Neural progenitor cell (in vitro differentiated cells): Measurements from ENCODE around the gene MIPEP. TPM values are rescaled to one million over a fixed set of nuclear protein-coding genes. Genes with fewer than 3 reads are reported as not detected.

Experiments used
- DNase-seq: peaks from one replicate; pipeline ENCODE4 v3.0.0-alpha.2; 2016; ENCODE audit warnings: low spot score
- H2AFZ ChIP-seq: fragments of 200-600 bp; sonication (generic); replicated peaks from 2 replicates; pipeline ENCODE4 v1.6.1; 2016; ENCODE audit warnings: antibody characterized with exemption
- H3F3A ChIP-seq: fragments of 200-600 bp; sonication (generic); 2 replicates; pipeline ENCODE4 v1.6.1; 2016; ENCODE audit warnings: antibody characterized with exemption, low read depth
- H3K27ac ChIP-seq: fragments of 200-600 bp; sonication (generic); 2 replicates; pipeline ENCODE4 v1.5.1; 2016; ENCODE audit warnings: mild to moderate bottlenecking
- H3K27me3 ChIP-seq: fragments of 200-600 bp; sonication (generic); 2 replicates; pipeline ENCODE4 v1.6.1; 2016; ENCODE audit warnings: mild to moderate bottlenecking, moderate library complexity
- H3K36me3 ChIP-seq: fragments of 200-600 bp; sonication (generic); 2 replicates; pipeline ENCODE4 v1.5.1; 2016
- H3K4me1 ChIP-seq: fragments of 200-600 bp; sonication (generic); 2 replicates; pipeline ENCODE4 v1.6.1; 2016; ENCODE audit warnings: mixed run types
- H3K4me2 ChIP-seq: fragments of 200-600 bp; sonication (generic); 2 replicates; pipeline ENCODE4 v1.6.1; 2016
- H3K4me3 ChIP-seq: fragments of 200-600 bp; sonication (generic); 2 replicates; pipeline ENCODE4 v1.5.1; 2016
- H3K79me2 ChIP-seq: fragments of 200-600 bp; sonication (generic); 2 replicates; pipeline ENCODE4 v1.6.1; 2016; ENCODE audit warnings: low read depth
- H3K9ac ChIP-seq: fragments of 200-600 bp; sonication (generic); 2 replicates; pipeline ENCODE4 v1.6.1; 2016
- H3K9me3 ChIP-seq: fragments of 200-600 bp; sonication (generic); 2 replicates; pipeline ENCODE4 v1.5.1; 2016; ENCODE audit warnings: low read depth
- H4K20me1 ChIP-seq: fragments of 200-600 bp; sonication (generic); 2 replicates; pipeline ENCODE4 v1.6.1; 2016; ENCODE audit warnings: low read depth
- H3K27ac Mint-ChIP-seq: 3 replicates; pipeline ENCODE4 v1.8.0; 2021; ENCODE audit warnings: mixed read lengths
- H3K27me3 Mint-ChIP-seq: 2 replicates; pipeline ENCODE4 v1.8.0; 2022; ENCODE audit warnings: low read depth, mild to moderate bottlenecking, inconsistent platforms, moderate library complexity, mixed read lengths; ENCODE audit not compliant: insufficient read depth
- H3K36me3 Mint-ChIP-seq: 3 replicates; pipeline ENCODE4 v1.8.0; 2021; ENCODE audit warnings: mixed read lengths
- H3K4me1 Mint-ChIP-seq: 3 replicates; pipeline ENCODE4 v1.8.0; 2021; ENCODE audit warnings: mixed read lengths
- H3K4me3 Mint-ChIP-seq: 3 replicates; pipeline ENCODE4 v1.8.0; 2021; ENCODE audit warnings: mild to moderate bottlenecking, moderate library complexity, mixed read lengths
- H3K9me3 Mint-ChIP-seq: 3 replicates; pipeline ENCODE4 v1.8.0; 2020; ENCODE audit warnings: mixed read lengths
- EZH2 ChIP-seq: fragments of 200-600 bp; sonication (generic); IDR thresholded peaks from 2 replicates; pipeline ENCODE4 v1.6.1; 2017; ENCODE audit warnings: antibody characterized with exemption, mild to moderate bottlenecking, moderate library complexity
- EZH2phosphoT487 ChIP-seq: fragments of 200-600 bp; sonication (generic); IDR thresholded peaks from 2 replicates; pipeline ENCODE4 v1.6.1; 2017; ENCODE audit warnings: antibody characterized with exemption
- total RNA-seq: library from RNA; depleted of rRNA; stranded (reverse); fragments of >200 nt; gene quantifications from 2 replicates; pipeline ENCODE4 v1.2.3, GENCODE V29; 2015; ENCODE audit warnings: low replicate concordance
- TF ChIP-seq, protein P1 (sequence below): fragments of 200-600 bp; sonication (generic); IDR thresholded peaks from 2 replicates; pipeline ENCODE4 v1.5.1; 2017; ENCODE audit warnings: antibody characterized with exemption, mild to moderate bottlenecking

Gene MIPEP
- total RNA-seq, 1 donor from 2014 or later: 22.8 TPM

DNA sequence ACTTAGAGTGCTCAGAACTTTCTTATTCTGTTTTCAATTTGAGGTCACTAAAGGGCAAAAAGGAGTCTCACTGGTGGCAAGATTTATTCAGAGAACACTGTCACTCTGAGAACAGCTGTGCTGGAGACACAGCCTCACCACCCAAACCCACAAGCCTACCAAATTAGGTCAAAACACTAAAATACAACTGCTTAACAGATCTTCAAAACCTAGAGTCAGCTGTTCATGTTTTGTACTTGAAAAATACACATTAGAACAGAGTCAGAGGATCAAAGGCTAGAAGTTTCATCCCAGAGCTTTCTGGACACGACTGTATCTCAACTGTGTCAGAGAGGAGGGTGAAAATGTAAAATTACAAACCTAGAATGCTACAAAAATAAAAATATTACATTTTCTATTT is 89.3 kb downstream of the MIPEP start:
- H3K36me3 ChIP-seq: no peaks in the 10 kb centered on the region
- no peaks in the 10 kb centered on the region for H4K20me1 ChIP-seq
- no peak for DNase-seq
- Mint-ChIP-seq H3K27me3 (no peaks in the 10 kb centered on the region), H3K4me3 (no peak overlapping the region), H3K36me3 (peaks cover 19% of the 10 kb centered on the region), H3K4me1 (no peaks in the 10 kb centered on the region), H3K9me3 (peaks cover 12% of the 10 kb centered on the region), H3K27ac (no peak overlapping the region)
- no peaks in the 10 kb centered on the region for H3K79me2 ChIP-seq
- H3F3A ChIP-seq: no peaks in the 10 kb centered on the region
- H3K9ac ChIP-seq: no peak overlapping the region
- no peak overlapping the region for H3K4me3 ChIP-seq
- H3K27me3 ChIP-seq: no peaks in the 10 kb centered on the region
- no peaks in the 10 kb centered on the region for H3K4me1 ChIP-seq
- TF ChIP-seq EZH2phosphoT487 (no peak), EZH2 (no peak)
- TF ChIP-seq, protein P1, sequence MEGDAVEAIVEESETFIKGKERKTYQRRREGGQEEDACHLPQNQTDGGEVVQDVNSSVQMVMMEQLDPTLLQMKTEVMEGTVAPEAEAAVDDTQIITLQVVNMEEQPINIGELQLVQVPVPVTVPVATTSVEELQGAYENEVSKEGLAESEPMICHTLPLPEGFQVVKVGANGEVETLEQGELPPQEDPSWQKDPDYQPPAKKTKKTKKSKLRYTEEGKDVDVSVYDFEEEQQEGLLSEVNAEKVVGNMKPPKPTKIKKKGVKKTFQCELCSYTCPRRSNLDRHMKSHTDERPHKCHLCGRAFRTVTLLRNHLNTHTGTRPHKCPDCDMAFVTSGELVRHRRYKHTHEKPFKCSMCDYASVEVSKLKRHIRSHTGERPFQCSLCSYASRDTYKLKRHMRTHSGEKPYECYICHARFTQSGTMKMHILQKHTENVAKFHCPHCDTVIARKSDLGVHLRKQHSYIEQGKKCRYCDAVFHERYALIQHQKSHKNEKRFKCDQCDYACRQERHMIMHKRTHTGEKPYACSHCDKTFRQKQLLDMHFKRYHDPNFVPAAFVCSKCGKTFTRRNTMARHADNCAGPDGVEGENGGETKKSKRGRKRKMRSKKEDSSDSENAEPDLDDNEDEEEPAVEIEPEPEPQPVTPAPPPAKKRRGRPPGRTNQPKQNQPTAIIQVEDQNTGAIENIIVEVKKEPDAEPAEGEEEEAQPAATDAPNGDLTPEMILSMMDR: no peak
- peaks cover 7% of the 10 kb centered on the region for H3K9me3 ChIP-seq
- H3K27ac ChIP-seq: no peak overlapping the region
- H2AFZ ChIP-seq: no peak overlapping the region
- no peak overlapping the region for H3K4me2 ChIP-seq

DNA sequence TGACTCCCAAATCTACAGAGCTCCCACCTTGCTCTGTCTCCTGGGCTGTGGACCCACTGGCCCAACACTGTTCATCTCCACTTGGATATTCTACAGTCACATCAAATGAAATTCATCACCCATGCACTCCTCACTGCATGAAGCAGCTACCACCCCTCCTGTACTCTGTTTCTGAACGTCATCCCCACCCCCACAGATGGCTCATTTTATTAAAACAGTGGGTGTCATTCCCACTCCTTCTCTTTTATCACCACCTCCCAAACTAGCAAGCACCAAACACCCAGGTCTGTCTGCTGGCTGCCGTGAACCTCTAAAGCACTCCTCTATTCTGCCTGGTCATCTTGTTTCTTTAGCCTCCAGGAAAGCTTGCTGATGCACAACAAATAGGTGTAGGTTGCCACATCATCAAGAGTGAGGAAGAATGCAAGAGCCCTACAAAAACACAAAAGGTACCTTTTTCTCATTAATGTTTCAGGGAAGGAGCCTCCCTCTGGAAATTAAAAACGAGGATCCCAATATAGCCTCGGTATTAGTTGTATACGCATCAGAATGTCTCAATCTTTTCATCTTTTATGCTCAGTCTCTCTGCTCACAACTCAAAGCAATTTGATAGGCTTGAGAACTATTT is 91.8 kb downstream of the MIPEP start:
- no peak for TF ChIP-seq EZH2
- TF ChIP-seq EZH2phosphoT487: no peak
- TF ChIP-seq, protein P1: no peak
- no peak overlapping the region for H3K4me3 ChIP-seq
- Mint-ChIP-seq H3K36me3 (peaks cover 11% of the 10 kb centered on the region), H3K4me1 (no peaks in the 10 kb centered on the region), H3K27me3 (no peaks in the 10 kb centered on the region), H3K9me3 (peaks cover 12% of the 10 kb centered on the region), H3K27ac (no peak overlapping the region), H3K4me3 (no peak overlapping the region)
- DNase-seq: no peak
- H3K27me3 ChIP-seq: no peaks in the 10 kb centered on the region
- no peak overlapping the region for H3K4me2 ChIP-seq
- H3K79me2 ChIP-seq: no peaks in the 10 kb centered on the region
- H2AFZ ChIP-seq: no peak overlapping the region
- no peaks in the 10 kb centered on the region for H3K4me1 ChIP-seq
- H3K9ac ChIP-seq: no peak overlapping the region
- no peaks in the 10 kb centered on the region for H3F3A ChIP-seq
- no peaks in the 10 kb centered on the region for H4K20me1 ChIP-seq
- H3K27ac ChIP-seq: no peak overlapping the region
- H3K36me3 ChIP-seq: no peaks in the 10 kb centered on the region
- peaks cover 7% of the 10 kb centered on the region for H3K9me3 ChIP-seq

DNA sequence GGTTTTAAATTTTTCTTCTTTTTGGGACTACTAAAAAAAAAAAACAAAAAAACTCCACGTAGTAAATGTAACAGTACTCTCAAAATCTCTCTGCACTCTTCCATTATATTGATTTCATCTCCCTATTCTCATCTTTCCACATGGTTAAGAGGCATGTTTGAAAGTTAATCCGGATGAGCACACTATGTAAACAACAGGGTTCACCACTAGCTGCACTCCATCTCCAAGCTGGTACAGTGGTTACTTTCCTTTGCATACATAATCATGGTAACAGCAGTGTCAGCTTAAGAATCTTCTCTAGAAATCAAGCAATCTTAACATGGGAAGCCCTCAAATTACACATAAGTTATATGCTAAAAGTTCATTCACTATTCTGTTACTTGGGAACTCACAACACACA is 92.6 kb downstream of the MIPEP start:
- Mint-ChIP-seq H3K9me3 (peaks cover 12% of the 10 kb centered on the region), H3K4me1 (no peaks in the 10 kb centered on the region), H3K27ac (no peak overlapping the region), H3K27me3 (no peaks in the 10 kb centered on the region), H3K4me3 (no peak overlapping the region), H3K36me3 (peaks cover 11% of the 10 kb centered on the region)
- no peak overlapping the region for H3K4me3 ChIP-seq
- no peaks in the 10 kb centered on the region for H3K36me3 ChIP-seq
- no peak overlapping the region for H3K4me2 ChIP-seq
- no peaks in the 10 kb centered on the region for H3K79me2 ChIP-seq
- no peaks in the 10 kb centered on the region for H4K20me1 ChIP-seq
- H3K27ac ChIP-seq: no peak overlapping the region
- TF ChIP-seq EZH2 (no peak), EZH2phosphoT487 (no peak)
- TF ChIP-seq, protein P1: no peak
- no peak for DNase-seq
- no peaks in the 10 kb centered on the region for H3F3A ChIP-seq
- no peak overlapping the region for H2AFZ ChIP-seq
- no peak overlapping the region for H3K9ac ChIP-seq
- peaks cover 7% of the 10 kb centered on the region for H3K9me3 ChIP-seq
- H3K4me1 ChIP-seq: no peaks in the 10 kb centered on the region
- H3K27me3 ChIP-seq: no peaks in the 10 kb centered on the region
